GM23338 (cell line): Measurements from ENCODE around the gene SIMC1. TPM values are rescaled to one million over a fixed set of nuclear protein-coding genes. Genes with fewer than 3 reads are reported as not detected.
"Not testable (repeated sequence)": the region's sequence is repeated elsewhere in the genome, so short reads cannot be mapped to it uniquely, and the experiment has no call there.

ENCODE experiments used
- ATAC-seq: fragments of 200-7000 bp; cut with Tn5 transposase; 3 replicates; pipeline ENCODE4 v1.9.1; 2020
- DNase-seq: peaks from one replicate; pipeline ENCODE4 v3.0.0-alpha.2; 2015; ENCODE audit warnings: low spot score
- H2AFZ ChIP-seq: fragments of 200-600 bp; sonication (generic); 2 replicates; pipeline ENCODE4 v1.8.0; 2016; ENCODE audit warnings: antibody characterized with exemption, mild to moderate bottlenecking, moderate library complexity
- H3F3A ChIP-seq: fragments of 200-600 bp; sonication (generic); replicated peaks from 2 replicates; pipeline ENCODE4 v1.8.0; 2017; ENCODE audit warnings: antibody characterized with exemption, mixed run types, low read depth
- H3K27ac ChIP-seq: fragments of 200-600 bp; sonication (generic); 2 replicates; pipeline ENCODE4 v1.6.1; 2016; ENCODE audit warnings: low read depth
- H3K27me3 ChIP-seq: fragments of 200-600 bp; sonication (generic); 2 replicates; pipeline ENCODE4 v1.8.0; 2016; ENCODE audit warnings: mild to moderate bottlenecking, mixed run types, moderate library complexity; ENCODE audit not compliant: insufficient read depth
- H3K36me3 ChIP-seq: fragments of 200-600 bp; sonication (generic); 2 replicates; pipeline ENCODE4 v1.8.0; 2016; ENCODE audit warnings: mild to moderate bottlenecking; ENCODE audit not compliant: insufficient read depth
- H3K4me1 ChIP-seq: fragments of 200-600 bp; sonication (generic); 2 replicates; pipeline ENCODE4 v1.8.0; 2016; ENCODE audit warnings: mild to moderate bottlenecking, moderate library complexity; ENCODE audit not compliant: insufficient read depth
- H3K4me2 ChIP-seq: fragments of 200-600 bp; sonication (generic); 2 replicates; pipeline ENCODE4 v1.7.1; 2017; ENCODE audit warnings: mixed run types
- H3K4me3 ChIP-seq: fragments of 200-600 bp; sonication (generic); 2 replicates; pipeline ENCODE4 v1.6.1; 2016; ENCODE audit warnings: mixed run types
- H3K79me2 ChIP-seq: fragments of 200-600 bp; sonication (generic); replicated peaks from 2 replicates; pipeline ENCODE4 v1.8.0; 2017; ENCODE audit warnings: mild to moderate bottlenecking; ENCODE audit not compliant: insufficient read depth
- H3K9me2 ChIP-seq: fragments of 200-600 bp; sonication (generic); 2 replicates; pipeline ENCODE4 v1.8.0; 2017; ENCODE audit not compliant: insufficient read depth
- H4K20me1 ChIP-seq: fragments of 200-600 bp; sonication (generic); replicated peaks from 2 replicates; pipeline ENCODE4 v1.8.0; 2017; ENCODE audit warnings: mild to moderate bottlenecking; ENCODE audit not compliant: insufficient read depth
- H3K27ac Mint-ChIP-seq: 2 replicates; pipeline ENCODE4 v1.8.0; 2020; ENCODE audit warnings: inconsistent platforms, mild to moderate bottlenecking, moderate library complexity, mixed read lengths
- H3K27me3 Mint-ChIP-seq: 3 replicates; pipeline ENCODE4 v1.8.0; 2022; ENCODE audit warnings: low read depth, mild to moderate bottlenecking, moderate library complexity, mixed read lengths, inconsistent platforms; ENCODE audit not compliant: insufficient read depth, poor library complexity
- H3K36me3 Mint-ChIP-seq: 3 replicates; pipeline ENCODE4 v1.8.0; 2021; ENCODE audit warnings: low read depth, mild to moderate bottlenecking, inconsistent platforms, moderate library complexity, mixed read lengths
- H3K4me1 Mint-ChIP-seq: 3 replicates; pipeline ENCODE4 v1.8.0; 2020; ENCODE audit warnings: mild to moderate bottlenecking, inconsistent platforms, mixed read lengths
- H3K4me3 Mint-ChIP-seq: 3 replicates; pipeline ENCODE4 v1.8.0; 2021; ENCODE audit warnings: moderate library complexity, mild to moderate bottlenecking, inconsistent platforms, mixed read lengths
- H3K9me3 Mint-ChIP-seq: 3 replicates; pipeline ENCODE4 v1.8.0; 2020; ENCODE audit warnings: moderate library complexity, mild to moderate bottlenecking, inconsistent platforms, mixed read lengths
- polyA plus RNA-seq: library from polyadenylated mRNA; unstranded; fragments of >200 nt; fragmentation: Nextera tagmentation; extraction: Ambion mirVana; gene quantifications from 2 replicates; pipeline ENCODE4 v1.2.1, GENCODE V29; 2016
- total RNA-seq: library from RNA; depleted of rRNA; stranded (reverse); fragments of >200 nt; shearing (Covaris generic); gene quantifications from 2 replicates; pipeline ENCODE4 v1.2.3, GENCODE V29; 2014

The SIMC1 gene
- total and polyA plus RNA-seq, 2 experiments from 2014 or later, result 9.4 to 14.6 TPM

DNA sequence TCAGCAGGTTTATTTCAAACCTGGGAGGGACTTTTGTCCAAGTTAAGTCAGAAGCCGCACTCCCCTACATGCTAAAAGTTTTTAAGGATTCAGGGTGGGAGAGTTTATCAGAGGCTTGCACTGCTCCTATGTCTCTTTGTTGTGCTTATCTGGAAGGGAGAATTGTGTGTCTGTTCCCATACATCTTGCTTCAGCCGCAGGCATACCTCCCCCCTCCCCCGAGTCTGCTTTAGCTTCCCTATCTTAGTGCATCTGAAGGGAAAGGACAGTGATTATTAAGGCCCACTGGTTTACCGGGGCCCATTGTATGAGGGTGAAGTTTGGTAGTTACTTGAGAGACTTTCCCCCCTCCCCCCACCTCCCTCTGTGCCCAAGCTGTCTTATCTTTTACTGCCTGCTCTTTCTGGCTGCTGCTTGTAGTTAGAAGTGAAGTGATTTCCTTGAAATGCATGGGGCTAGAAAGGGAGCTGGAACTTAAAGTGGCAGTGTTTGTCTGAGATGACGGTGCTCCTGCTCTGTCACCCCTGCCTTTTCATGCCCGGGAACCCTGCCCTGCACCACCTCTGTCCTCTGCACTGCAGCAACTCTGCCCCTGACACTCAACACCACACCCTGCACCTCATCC is 40.9 kb upstream of the SIMC1 start:
- not testable (repeated sequence) for H3K4me2 ChIP-seq, ATAC-seq, H2AFZ ChIP-seq, H3K4me1 ChIP-seq, H3K27ac ChIP-seq, H3K36me3 Mint-ChIP-seq, H3K9me2 ChIP-seq, H3K4me3 ChIP-seq, DNase-seq, H3F3A ChIP-seq, H3K36me3 ChIP-seq, H3K9me3 Mint-ChIP-seq, H3K79me2 ChIP-seq, H4K20me1 ChIP-seq, H3K27ac Mint-ChIP-seq
- Mint-ChIP-seq H3K4me3 (0 out of 3 replicates have a peak overlapping the region, but pooled peaks have one; percentile 19), H3K4me1 (peaks cover 16% of the 10 kb centered on the region; the same call in 2 of the 3 replicates), H3K27me3 (peaks cover 52% of the 10 kb centered on the region)
- peaks cover 68% of the 10 kb centered on the region for H3K27me3 ChIP-seq

DNA sequence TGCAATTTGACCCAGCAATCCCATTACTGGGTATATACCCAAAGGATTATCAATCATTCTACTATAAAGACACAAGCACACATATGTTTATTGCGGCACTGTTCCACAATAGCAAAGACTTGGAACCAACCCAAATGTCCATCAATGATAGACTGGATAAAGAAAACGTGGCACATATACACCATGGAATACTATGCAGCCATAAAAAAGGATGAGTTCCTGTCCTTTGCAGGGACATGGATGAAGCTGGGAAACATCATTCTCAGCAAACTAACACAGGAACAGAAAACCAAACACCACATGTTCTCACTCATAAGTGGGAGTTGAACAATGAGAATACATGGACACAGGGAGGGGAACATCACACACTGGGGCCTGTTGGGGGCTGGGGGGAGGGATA is 39.9 kb upstream of the SIMC1 start:
- H3K27ac Mint-ChIP-seq, H3K4me2 ChIP-seq, H3K9me2 ChIP-seq, H3K27ac ChIP-seq, H3K4me1 ChIP-seq, DNase-seq, H3K36me3 Mint-ChIP-seq, H3K79me2 ChIP-seq, H3K9me3 Mint-ChIP-seq, H2AFZ ChIP-seq, H3K36me3 ChIP-seq, H3F3A ChIP-seq, H3K4me3 ChIP-seq, ATAC-seq, H4K20me1 ChIP-seq: not testable (repeated sequence)
- H3K4me3 Mint-ChIP-seq, result peak overlapping the region; percentile 74; the same call in 1 of the 3 replicates
- H3K27me3 ChIP-seq, result peaks cover 64% of the 10 kb centered on the region
- peaks cover 51% of the 10 kb centered on the region for H3K27me3 Mint-ChIP-seq
- peaks cover 16% of the 10 kb centered on the region; the same call in 2 of the 3 replicates for H3K4me1 Mint-ChIP-seq

DNA sequence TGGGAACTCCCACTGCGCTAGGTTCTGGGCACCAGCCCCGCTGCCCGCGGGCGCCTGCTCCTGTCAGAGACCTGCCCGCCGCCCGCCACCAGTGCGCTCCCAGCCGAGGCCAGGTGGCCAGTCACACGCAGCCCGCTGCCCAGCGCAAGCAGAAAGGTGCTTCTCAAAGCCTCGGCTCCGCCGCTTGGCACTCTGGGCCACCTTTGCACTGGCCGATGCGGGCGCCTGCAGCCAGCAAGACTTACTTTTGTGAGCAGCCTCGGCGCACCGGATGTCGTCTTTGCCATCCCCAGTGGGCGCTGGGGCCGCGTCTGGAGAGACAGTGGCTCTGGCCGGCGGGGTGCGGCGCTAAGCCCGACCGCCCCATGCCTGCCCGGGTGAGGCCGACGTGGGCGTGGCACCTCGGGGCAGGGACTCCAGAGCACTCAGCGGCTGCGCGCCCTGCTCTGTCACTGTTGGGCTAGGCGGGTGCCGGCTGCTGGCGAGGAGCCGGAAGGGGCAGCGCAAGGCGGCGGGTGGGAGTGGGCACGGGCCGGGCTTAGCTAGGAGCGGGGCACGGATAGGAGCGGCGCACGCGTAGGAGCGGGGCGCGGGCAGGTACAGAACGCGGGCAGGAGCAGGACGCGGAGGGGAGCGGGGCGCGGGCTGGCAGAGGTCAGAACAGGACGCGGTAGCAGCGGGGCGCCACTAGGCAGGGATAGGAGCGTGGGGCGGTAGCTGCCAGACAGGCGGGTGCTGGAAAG is 39.1 kb upstream of the SIMC1 start:
- peak; percentile 46 for ATAC-seq
- H3K27me3 ChIP-seq, result peaks cover 56% of the 10 kb centered on the region
- H3K36me3 ChIP-seq, H3K79me2 ChIP-seq, H3K9me3 Mint-ChIP-seq, H3K27ac Mint-ChIP-seq, H4K20me1 ChIP-seq, H3K36me3 Mint-ChIP-seq, H3K27ac ChIP-seq, H2AFZ ChIP-seq, H3F3A ChIP-seq, H3K9me2 ChIP-seq, H3K4me1 ChIP-seq: not testable (repeated sequence)
- Mint-ChIP-seq H3K27me3 (peaks cover 43% of the 10 kb centered on the region), H3K4me1 (peaks cover 16% of the 10 kb centered on the region; the same call in 2 of the 3 replicates), H3K4me3 (peak overlapping the region; percentile 74)
- peak; percentile 58 for DNase-seq
- peak overlapping the region; percentile 81 for H3K4me2 ChIP-seq
- H3K4me3 ChIP-seq, result peak overlapping the region; percentile 64

DNA sequence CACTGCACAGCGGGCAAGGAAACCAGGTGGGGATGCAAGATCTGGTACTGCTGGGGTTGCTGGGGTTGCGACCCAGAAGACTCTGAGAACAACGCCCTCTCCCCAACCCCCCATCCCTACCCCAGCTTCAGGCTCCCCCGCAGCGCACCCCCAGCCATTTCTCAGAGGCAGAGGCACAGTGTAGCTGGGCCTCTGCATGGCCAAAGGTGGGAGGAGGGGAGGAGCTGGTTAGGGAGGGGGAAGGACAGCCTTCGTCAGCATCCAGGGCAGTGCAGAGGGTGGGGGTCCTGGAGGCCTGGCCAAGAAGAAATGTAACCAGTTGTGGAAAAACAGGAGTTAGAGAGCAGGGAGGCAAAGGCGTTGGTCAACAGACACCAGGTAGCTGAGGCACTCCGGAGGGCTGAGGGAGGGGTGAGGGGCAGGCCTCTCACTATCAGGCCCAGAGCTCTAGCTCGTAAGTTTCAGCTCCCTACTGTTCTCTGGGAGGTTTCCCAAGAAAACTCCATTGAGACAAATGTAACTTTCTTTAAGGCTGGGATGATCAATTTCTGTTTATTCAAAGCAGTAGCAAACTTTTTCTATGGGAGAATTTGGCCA is 38.3 kb upstream of the SIMC1 start:
- DNase-seq (peak; percentile 14), ATAC-seq (peak; percentile 55)
- H3K27ac Mint-ChIP-seq, H3K36me3 ChIP-seq, H4K20me1 ChIP-seq, H3K36me3 Mint-ChIP-seq, H3K79me2 ChIP-seq, H3K9me3 Mint-ChIP-seq, H3K27ac ChIP-seq, H3K4me1 ChIP-seq, H3F3A ChIP-seq, H2AFZ ChIP-seq, H3K9me2 ChIP-seq: not testable (repeated sequence)
- peaks cover 53% of the 10 kb centered on the region for H3K27me3 ChIP-seq
- H3K4me2 ChIP-seq, result peak overlapping the region; percentile 81; the same call in 1 of the 2 replicates
- peak overlapping the region; percentile 64 for H3K4me3 ChIP-seq
- peaks cover 38% of the 10 kb centered on the region for H3K27me3 Mint-ChIP-seq
- peaks cover 16% of the 10 kb centered on the region; the same call in 2 of the 3 replicates for H3K4me1 Mint-ChIP-seq
- peak overlapping the region; percentile 74 for H3K4me3 Mint-ChIP-seq
